Measurements from ENCODE around the gene KIF2C.

- TF ChIP-seq CTCF (conservative IDR thresholded peaks at IDR 0.05; ENCODE audit: low read length) (no peak), EZH2phosphoT487 (IDR thresholded peaks at IDR 0.05; ENCODE audit: borderline replicate concordance, low read depth, low read length) (no peak)
Measured at GRCh38 chr1:44808938-44809917, 69.6 kb downstream of the KIF2C start.

All from OCI-LY7 (cell line).